ENCODE measurements around the gene TAF11L10.
"Not testable (repeated sequence)": the region's sequence is repeated elsewhere in the genome, so short reads cannot be mapped to it uniquely, and the experiment has no call there.

Gene TAF11L10

GRCh38 chr5:17610092-17610491 lies 12.5 kb upstream of the TAF11L10 start, which contains the start of gene TAF11L12:
Gene TAF11L12 (plus strand): TSS chr5:17610392.
- 100% methylated on average over 2 of the region's 2 CpGs for WGBS (ENCODE audit: insufficient coverage)
- H3K4me3 ChIP-seq (ENCODE audit: control insufficient read depth in 1 of 7, extremely low read depth in 1 of 7, insufficient read depth in 4 of 7, low read depth in 2 of 7, low read length in 6 of 7); CTCF ChIA-PET; H3K27ac ChIP-seq (ENCODE audit: insufficient read depth in 1 of 2, low read depth in 1 of 2, low read length in 2 of 2, poor library complexity in 1 of 2, severe bottlenecking in 2 of 2); DNase-seq; H3K9me3 ChIP-seq (ENCODE audit: control extremely low read depth in 1 of 5, control insufficient read depth in 4 of 5, insufficient read depth in 2 of 5, low read depth in 1 of 5, low read length in 4 of 5); H3K4me1 ChIP-seq (ENCODE audit: control extremely low read depth in 1 of 4, control insufficient read depth in 4 of 4, insufficient read depth in 4 of 4, low read length in 3 of 4); H3K27me3 ChIP-seq (replicated peaks in 2 of 5; ENCODE audit: control insufficient read depth in 4 of 5, insufficient read depth in 5 of 5, low read length in 4 of 5); H3K36me3 ChIP-seq (ENCODE audit: control insufficient read depth in 4 of 4, insufficient read depth in 4 of 4, low read length in 3 of 4); POLR2A ChIA-PET: not testable (repeated sequence)

GRCh38 chr5:17607461-17607860 lies 9.8 kb upstream of the TAF11L10 start:
- H3K27me3 ChIP-seq (replicated peaks in 2 of 5; ENCODE audit: control insufficient read depth in 4 of 5, insufficient read depth in 5 of 5, low read length in 4 of 5); H3K36me3 ChIP-seq (ENCODE audit: control insufficient read depth in 4 of 4, insufficient read depth in 4 of 4, low read length in 3 of 4); POLR2A ChIA-PET; H3K4me3 ChIP-seq (ENCODE audit: control insufficient read depth in 1 of 7, extremely low read depth in 1 of 7, insufficient read depth in 4 of 7, low read depth in 2 of 7, low read length in 6 of 7); H3K9me3 ChIP-seq (ENCODE audit: control extremely low read depth in 1 of 5, control insufficient read depth in 4 of 5, insufficient read depth in 2 of 5, low read depth in 1 of 5, low read length in 4 of 5); DNase-seq; H3K27ac ChIP-seq (ENCODE audit: insufficient read depth in 1 of 2, low read depth in 1 of 2, low read length in 2 of 2, poor library complexity in 1 of 2, severe bottlenecking in 2 of 2); CTCF ChIA-PET; H3K4me1 ChIP-seq (ENCODE audit: control extremely low read depth in 1 of 4, control insufficient read depth in 4 of 4, insufficient read depth in 4 of 4, low read length in 3 of 4): not testable (repeated sequence)
- WGBS (ENCODE audit: insufficient coverage), result 90% methylated on average over 2 of the region's 4 CpGs

GRCh38 chr5:17604951-17605350 lies 7.3 kb upstream of the TAF11L10 start:
- Histone ChIP-seq H3K27ac (ENCODE audit: insufficient read depth in 1 of 2, low read depth in 1 of 2, low read length in 2 of 2, poor library complexity in 1 of 2, severe bottlenecking in 2 of 2) (no peak overlapping the region), H3K36me3 (ENCODE audit: control insufficient read depth in 4 of 4, insufficient read depth in 4 of 4, low read length in 3 of 4) (no peaks in the 10 kb centered on the region), H3K4me1 (ENCODE audit: control extremely low read depth in 1 of 4, control insufficient read depth in 4 of 4, insufficient read depth in 4 of 4, low read length in 3 of 4) (no peaks in the 10 kb centered on the region), H3K27me3 (replicated peaks in 2 of 5; ENCODE audit: control insufficient read depth in 4 of 5, insufficient read depth in 5 of 5, low read length in 4 of 5) (no peaks in the 10 kb centered on the region), H3K9me3 (ENCODE audit: control extremely low read depth in 1 of 5, control insufficient read depth in 4 of 5, insufficient read depth in 2 of 5, low read depth in 1 of 5, low read length in 4 of 5) (peaks cover 0 to 2% (median 0%) of the 10 kb centered on the region in 5 experiments), H3K4me3 (ENCODE audit: control insufficient read depth in 1 of 7, extremely low read depth in 1 of 7, insufficient read depth in 4 of 7, low read depth in 2 of 7, low read length in 6 of 7) (no peak overlapping the region)
- CTCF ChIA-PET, result no interaction called here
- no peak for DNase-seq
- WGBS (ENCODE audit: insufficient coverage), result 100% methylated on average over 1 of the region's 14 CpGs
- POLR2A ChIA-PET, result no interaction called here

GRCh38 chr5:17603880-17604279 lies 6.3 kb upstream of the TAF11L10 start, which contains the start of gene TAF11L11:
Gene TAF11L11 (plus strand): TSS chr5:17604183.
- H3K4me3 ChIP-seq (ENCODE audit: control insufficient read depth in 1 of 7, extremely low read depth in 1 of 7, insufficient read depth in 4 of 7, low read depth in 2 of 7, low read length in 6 of 7); H3K36me3 ChIP-seq (ENCODE audit: control insufficient read depth in 4 of 4, insufficient read depth in 4 of 4, low read length in 3 of 4); CTCF ChIA-PET; H3K27ac ChIP-seq (ENCODE audit: insufficient read depth in 1 of 2, low read depth in 1 of 2, low read length in 2 of 2, poor library complexity in 1 of 2, severe bottlenecking in 2 of 2); H3K9me3 ChIP-seq (ENCODE audit: control extremely low read depth in 1 of 5, control insufficient read depth in 4 of 5, insufficient read depth in 2 of 5, low read depth in 1 of 5, low read length in 4 of 5); H3K4me1 ChIP-seq (ENCODE audit: control extremely low read depth in 1 of 4, control insufficient read depth in 4 of 4, insufficient read depth in 4 of 4, low read length in 3 of 4); DNase-seq; H3K27me3 ChIP-seq (replicated peaks in 2 of 5; ENCODE audit: control insufficient read depth in 4 of 5, insufficient read depth in 5 of 5, low read length in 4 of 5): not testable (repeated sequence)
- POLR2A ChIA-PET, result interaction anchor here (0.6 kb wide), 1 partner anchor 224 kb away, joined by 4 read pairs; no protein-coding TSS in a partner anchor
- no CpG with 5 or more reads among the region's 6 CpGs for WGBS (ENCODE audit: insufficient coverage)

GRCh38 chr5:17594255-17594654 lies 3.4 kb downstream of the TAF11L10 start, which contains the start of gene TAF11L9:
Gene TAF11L9 (minus strand): TSS chr5:17594394.
- no CpG with 5 or more reads among the region's 15 CpGs for WGBS (ENCODE audit: insufficient coverage)
- H3K36me3 ChIP-seq (ENCODE audit: control insufficient read depth in 4 of 4, insufficient read depth in 4 of 4, low read length in 3 of 4); DNase-seq; POLR2A ChIA-PET; H3K9me3 ChIP-seq (ENCODE audit: control extremely low read depth in 1 of 5, control insufficient read depth in 4 of 5, insufficient read depth in 2 of 5, low read depth in 1 of 5, low read length in 4 of 5); H3K4me1 ChIP-seq (ENCODE audit: control extremely low read depth in 1 of 4, control insufficient read depth in 4 of 4, insufficient read depth in 4 of 4, low read length in 3 of 4); H3K27ac ChIP-seq (ENCODE audit: insufficient read depth in 1 of 2, low read depth in 1 of 2, low read length in 2 of 2, poor library complexity in 1 of 2, severe bottlenecking in 2 of 2); H3K27me3 ChIP-seq (replicated peaks in 2 of 5; ENCODE audit: control insufficient read depth in 4 of 5, insufficient read depth in 5 of 5, low read length in 4 of 5); CTCF ChIA-PET; H3K4me3 ChIP-seq (ENCODE audit: control insufficient read depth in 1 of 7, extremely low read depth in 1 of 7, insufficient read depth in 4 of 7, low read depth in 2 of 7, low read length in 6 of 7): not testable (repeated sequence)

GRCh38 chr5:17590860-17591259 lies 6.8 kb downstream of the TAF11L10 start, which contains the start of gene TAF11L8:
Gene TAF11L8 (minus strand): TSS chr5:17590960.
- POLR2A ChIA-PET; H3K36me3 ChIP-seq (ENCODE audit: control insufficient read depth in 4 of 4, insufficient read depth in 4 of 4, low read length in 3 of 4); H3K27me3 ChIP-seq (replicated peaks in 2 of 5; ENCODE audit: control insufficient read depth in 4 of 5, insufficient read depth in 5 of 5, low read length in 4 of 5); H3K27ac ChIP-seq (ENCODE audit: insufficient read depth in 1 of 2, low read depth in 1 of 2, low read length in 2 of 2, poor library complexity in 1 of 2, severe bottlenecking in 2 of 2); H3K4me3 ChIP-seq (ENCODE audit: control insufficient read depth in 1 of 7, extremely low read depth in 1 of 7, insufficient read depth in 4 of 7, low read depth in 2 of 7, low read length in 6 of 7); H3K9me3 ChIP-seq (ENCODE audit: control extremely low read depth in 1 of 5, control insufficient read depth in 4 of 5, insufficient read depth in 2 of 5, low read depth in 1 of 5, low read length in 4 of 5); DNase-seq; H3K4me1 ChIP-seq (ENCODE audit: control extremely low read depth in 1 of 4, control insufficient read depth in 4 of 4, insufficient read depth in 4 of 4, low read length in 3 of 4); CTCF ChIA-PET: not testable (repeated sequence)
- WGBS (ENCODE audit: insufficient coverage), result no CpG with 5 or more reads among the region's 16 CpGs

- WGBS (ENCODE audit: insufficient coverage), result no CpG with 5 or more reads among the region's 16 CpGs
- H3K4me3 ChIP-seq (ENCODE audit: control insufficient read depth in 1 of 7, extremely low read depth in 1 of 7, insufficient read depth in 4 of 7, low read depth in 2 of 7, low read length in 6 of 7); H3K36me3 ChIP-seq (ENCODE audit: control insufficient read depth in 4 of 4, insufficient read depth in 4 of 4, low read length in 3 of 4); POLR2A ChIA-PET; H3K4me1 ChIP-seq (ENCODE audit: control extremely low read depth in 1 of 4, control insufficient read depth in 4 of 4, insufficient read depth in 4 of 4, low read length in 3 of 4); H3K9me3 ChIP-seq (ENCODE audit: control extremely low read depth in 1 of 5, control insufficient read depth in 4 of 5, insufficient read depth in 2 of 5, low read depth in 1 of 5, low read length in 4 of 5); H3K27me3 ChIP-seq (replicated peaks in 2 of 5; ENCODE audit: control insufficient read depth in 4 of 5, insufficient read depth in 5 of 5, low read length in 4 of 5); DNase-seq; H3K27ac ChIP-seq (ENCODE audit: insufficient read depth in 1 of 2, low read depth in 1 of 2, low read length in 2 of 2, poor library complexity in 1 of 2, severe bottlenecking in 2 of 2); CTCF ChIA-PET: not testable (repeated sequence)
Measured at GRCh38 chr5:17585658-17586057, 12.0 kb downstream of the TAF11L10 start, which contains the start of gene TAF11L7. Gene TAF11L7 (minus strand): TSS chr5:17585758.

Measured in common myeloid progenitor, CD34-positive (primary cell).